DOHH2 (cell line): ENCODE measurements around the gene FGFR3.

Source experiments
- H3F3A ChIP-seq: fragments of 200-600 bp; sonication (generic), shearing (Covaris generic); 2 replicates; pipeline ENCODE4 v1.6.0; 2016; ENCODE audit warnings: antibody characterized with exemption, mild to moderate bottlenecking; ENCODE audit not compliant: control insufficient read depth, insufficient read depth
- H3K27ac ChIP-seq: fragments of 200-600 bp; sonication (generic); 2 replicates; pipeline ENCODE4 v1.5.1; 2014; ENCODE audit warnings: low read depth, mild to moderate bottlenecking, low read length, moderate library complexity
- H3K27me3 ChIP-seq: fragments of 200-600 bp; sonication (generic); 2 replicates; pipeline ENCODE4 v1.6.1; 2014; ENCODE audit warnings: mild to moderate bottlenecking, low read length, mixed read lengths; ENCODE audit not compliant: control insufficient read depth
- H3K36me3 ChIP-seq: fragments of 200-600 bp; sonication (generic); 2 replicates; pipeline ENCODE4 v1.6.1; 2014; ENCODE audit warnings: mild to moderate bottlenecking, low read length, moderate library complexity, mixed read lengths; ENCODE audit not compliant: control insufficient read depth
- H3K4me1 ChIP-seq: fragments of 200-600 bp; sonication (generic); 2 replicates; pipeline ENCODE4 v1.6.1; 2014; ENCODE audit warnings: mild to moderate bottlenecking, low read length, mixed read lengths; ENCODE audit not compliant: control insufficient read depth
- H3K4me2 ChIP-seq: fragments of 200-600 bp; sonication (generic); 2 replicates; pipeline ENCODE4 v1.6.0; 2014; ENCODE audit warnings: mild to moderate bottlenecking, low read length, moderate library complexity
- H3K4me3 ChIP-seq: fragments of 200-600 bp; sonication (generic); 2 replicates; pipeline ENCODE4 v1.5.1; 2014; ENCODE audit warnings: mild to moderate bottlenecking, low read length, mixed read lengths
- H3K79me2 ChIP-seq: fragments of 200-600 bp; sonication (generic); 2 replicates; pipeline ENCODE4 v1.6.1; 2014; ENCODE audit warnings: mild to moderate bottlenecking, low read length, mixed read lengths; ENCODE audit not compliant: control insufficient read depth
- H3K9me2 ChIP-seq: fragments of 200-600 bp; sonication (generic); replicated peaks from 2 replicates; pipeline ENCODE4 v1.6.1; 2014; ENCODE audit warnings: mild to moderate bottlenecking, low read length, mixed read lengths; ENCODE audit not compliant: control insufficient read depth
- H3K9me3 ChIP-seq: fragments of 200-600 bp; sonication (generic); 2 replicates; pipeline ENCODE4 v1.6.1; 2014; ENCODE audit warnings: antibody characterized with exemption, low read length, mixed read lengths; ENCODE audit not compliant: control insufficient read depth, insufficient read depth
- H4K20me1 ChIP-seq: fragments of 200-600 bp; sonication (generic); 2 replicates; pipeline ENCODE4 v1.6.0; 2014; ENCODE audit warnings: low read depth, mild to moderate bottlenecking, antibody characterized with exemption, low read length, moderate library complexity; ENCODE audit not compliant: control insufficient read depth, insufficient read depth
- CTCF ChIP-seq: fragments of 200-600 bp; sonication (generic); IDR thresholded peaks from one replicate; pipeline ENCODE4 v1.5.1; 2014; ENCODE audit warnings: antibody characterized with exemption, mild to moderate bottlenecking, low read depth, low read length; ENCODE audit not compliant: poor library complexity, severe bottlenecking
- EZH2phosphoT487 ChIP-seq: fragments of 200-600 bp; sonication (generic); IDR thresholded peaks from 2 replicates; pipeline ENCODE4 v1.6.1; 2017; ENCODE audit warnings: borderline replicate concordance, mild to moderate bottlenecking, antibody characterized with exemption, low read length, moderate library complexity, mixed read lengths

The FGFR3 gene

GRCh38 chr4:1770791-1771231 is 22.3 kb upstream of the FGFR3 start:
- Histone ChIP-seq H3F3A (no peaks in the 10 kb centered on the region), H3K27ac (no peak overlapping the region), H3K9me3 (no peaks in the 10 kb centered on the region), H3K4me1 (peaks cover 23% of the 10 kb centered on the region), H3K9me2 (no peaks in the 10 kb centered on the region), H3K4me2 (no peak overlapping the region), H3K36me3 (no peaks in the 10 kb centered on the region), H3K4me3 (no peak overlapping the region), H3K79me2 (no peaks in the 10 kb centered on the region), H3K27me3 (peaks cover 22% of the 10 kb centered on the region), H4K20me1 (no peaks in the 10 kb centered on the region)
- TF ChIP-seq EZH2phosphoT487, result no peak
- no peak for TF ChIP-seq CTCF

GRCh38 chr4:1771555-1772305 is 21.4 kb upstream of the FGFR3 start:
- H3K9me2 ChIP-seq, result no peaks in the 10 kb centered on the region
- H3K9me3 ChIP-seq, result no peaks in the 10 kb centered on the region
- H3K36me3 ChIP-seq, result no peaks in the 10 kb centered on the region
- no peak overlapping the region for H3K4me2 ChIP-seq
- peaks cover 18% of the 10 kb centered on the region for H3K4me1 ChIP-seq
- no peaks in the 10 kb centered on the region for H3K79me2 ChIP-seq
- H3K4me3 ChIP-seq, result no peak overlapping the region
- TF ChIP-seq CTCF, result no peak
- no peak for TF ChIP-seq EZH2phosphoT487
- H4K20me1 ChIP-seq, result no peaks in the 10 kb centered on the region
- H3K27me3 ChIP-seq, result peaks cover 21% of the 10 kb centered on the region
- H3K27ac ChIP-seq, result no peak overlapping the region
- H3F3A ChIP-seq, result no peaks in the 10 kb centered on the region

DNA sequence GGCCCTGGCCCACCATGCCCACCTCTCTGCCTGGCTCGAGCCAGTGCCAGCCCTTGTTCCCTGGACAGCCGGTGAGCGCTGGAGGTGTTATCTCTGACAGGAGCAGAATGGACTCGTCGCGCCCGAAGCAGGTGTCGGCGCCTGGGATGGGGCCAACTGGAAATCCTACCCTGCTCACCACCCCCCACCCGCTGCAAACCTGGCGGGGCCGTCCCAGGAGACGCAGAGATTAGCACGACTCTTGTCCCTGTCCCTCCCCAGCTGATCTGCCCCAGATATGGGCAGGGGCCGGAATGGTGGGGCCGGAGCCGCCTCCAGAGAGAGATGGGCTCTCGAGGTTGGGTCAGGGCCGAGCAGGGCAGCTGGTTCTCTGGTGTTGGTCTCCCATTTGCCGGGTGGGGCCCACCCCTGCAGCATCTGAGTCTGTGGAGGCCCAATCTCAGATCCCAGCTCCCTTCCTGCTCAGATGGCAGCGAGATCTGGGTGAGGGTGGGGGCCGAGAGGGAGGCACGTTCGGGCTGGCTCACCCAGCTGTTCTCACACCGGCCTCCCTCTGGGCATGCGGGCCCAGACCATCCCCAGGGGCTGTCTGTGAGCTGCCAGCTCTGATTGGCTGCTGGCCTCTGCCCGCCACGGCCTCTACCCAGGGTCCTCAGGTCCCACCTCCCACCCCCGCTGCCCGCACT is 20.1 kb upstream of the FGFR3 start:
- Histone ChIP-seq H3K9me2 (no peaks in the 10 kb centered on the region), H3K9me3 (no peaks in the 10 kb centered on the region), H3K4me3 (no peak overlapping the region), H3K27me3 (peaks cover 21% of the 10 kb centered on the region), H3K36me3 (no peaks in the 10 kb centered on the region), H3K79me2 (no peaks in the 10 kb centered on the region), H3K27ac (no peak overlapping the region), H3K4me1 (peaks cover 14% of the 10 kb centered on the region), H3F3A (no peaks in the 10 kb centered on the region), H4K20me1 (no peaks in the 10 kb centered on the region), H3K4me2 (no peak overlapping the region)
- TF ChIP-seq CTCF, result no peak
- TF ChIP-seq EZH2phosphoT487, result no peak
